ENCODE measurements around the gene PLEK.
"Not testable (repeated sequence)": the region's sequence is repeated elsewhere in the genome, so short reads cannot be mapped to it uniquely, and the experiment has no call there.

PLEK gene

GRCh38 chr2:68356599-68357239, 8.4 kb upstream of the PLEK start:
- DNase-seq: no peak

- peak; percentile 25 for DNase-seq
Observed at GRCh38 chr2:68357605-68358337, 7.3 kb upstream of the PLEK start.

- no peak for DNase-seq
Observed at GRCh38 chr2:68359889-68360288, 5.2 kb upstream of the PLEK start.

DNA sequence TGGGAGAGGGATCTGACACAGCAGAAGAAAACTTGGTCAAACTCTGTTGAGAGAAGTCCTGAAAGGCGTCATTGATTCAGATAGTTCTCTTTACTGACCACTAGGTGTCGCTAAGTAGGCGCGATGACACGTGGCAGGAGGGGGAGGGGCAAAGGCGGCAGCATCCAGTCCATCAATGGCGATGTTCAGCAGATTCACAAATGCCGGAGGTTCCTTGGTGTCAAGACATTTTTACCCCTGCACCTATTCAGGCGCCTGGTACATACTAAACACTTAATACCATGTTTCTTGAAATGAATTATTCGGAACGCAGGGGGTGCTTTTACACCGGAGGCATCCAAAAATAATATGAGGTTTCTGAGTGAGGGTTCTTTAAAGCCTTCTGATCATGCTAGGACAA, 3.0 kb upstream of the PLEK start:
- no peak for DNase-seq

DNA sequence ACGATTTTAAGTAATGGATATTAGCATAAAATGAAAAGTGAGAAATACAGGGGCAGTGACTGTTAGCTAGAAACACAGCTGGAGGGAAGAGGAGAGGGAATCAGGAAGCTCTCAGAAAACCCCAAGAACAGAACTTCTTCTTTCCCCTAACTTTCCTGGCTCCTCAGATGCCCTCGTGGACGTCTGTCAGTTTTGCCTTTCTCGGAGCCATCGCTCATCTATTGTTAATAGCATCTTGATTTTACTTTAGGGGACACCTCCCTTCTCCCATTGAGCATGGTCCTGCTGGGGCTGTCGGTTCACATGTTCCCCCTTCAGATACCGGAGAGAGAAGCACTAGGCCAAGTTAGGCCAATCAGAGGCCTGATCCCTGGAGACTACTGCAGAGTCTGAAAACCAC, 2.3 kb upstream of the PLEK start:
- DNase-seq: no peak

- no peak for DNase-seq
Observed at GRCh38 chr2:68363721-68364120, 1.4 kb upstream of the PLEK start.

GRCh38 chr2:68366083-68366560, 1.0 kb downstream of the PLEK start:
- DNase-seq: no peak

DNA sequence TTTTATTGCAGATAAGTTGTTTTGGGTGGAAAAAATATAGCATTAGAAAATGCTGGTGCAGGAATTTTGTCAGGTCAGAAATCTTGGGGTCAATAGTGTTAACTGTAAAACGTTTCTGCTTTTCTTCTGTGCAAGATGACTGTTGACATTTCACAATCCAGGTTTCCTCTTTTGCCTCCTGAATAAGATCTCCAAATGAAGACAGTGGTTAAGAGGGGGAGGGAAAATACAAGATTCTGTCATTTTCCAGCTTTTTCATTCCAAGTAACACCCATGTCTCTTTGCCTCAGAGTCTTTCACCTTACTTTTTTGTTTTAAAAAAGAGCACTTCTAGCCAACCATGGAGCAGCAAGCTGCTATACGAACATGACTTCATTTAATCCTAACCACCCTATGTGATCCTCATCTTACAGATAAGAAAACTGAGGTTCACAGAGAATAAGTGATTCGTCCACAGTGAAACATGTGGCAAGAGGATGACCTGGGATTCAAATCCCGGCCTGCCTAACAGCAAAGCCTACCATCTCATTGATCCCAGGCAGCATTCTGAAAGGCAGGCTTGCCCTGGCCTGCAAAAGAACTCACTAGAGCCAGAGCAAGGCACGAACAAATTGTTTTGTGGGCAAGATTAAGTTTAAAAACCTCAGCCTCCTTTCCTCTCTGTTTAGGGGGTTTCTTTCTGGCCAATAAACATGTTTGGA, 3.0 kb downstream of the PLEK start:
- DNase-seq: no peak

GRCh38 chr2:68368654-68369336, 3.7 kb downstream of the PLEK start:
- no peak for DNase-seq

DNA sequence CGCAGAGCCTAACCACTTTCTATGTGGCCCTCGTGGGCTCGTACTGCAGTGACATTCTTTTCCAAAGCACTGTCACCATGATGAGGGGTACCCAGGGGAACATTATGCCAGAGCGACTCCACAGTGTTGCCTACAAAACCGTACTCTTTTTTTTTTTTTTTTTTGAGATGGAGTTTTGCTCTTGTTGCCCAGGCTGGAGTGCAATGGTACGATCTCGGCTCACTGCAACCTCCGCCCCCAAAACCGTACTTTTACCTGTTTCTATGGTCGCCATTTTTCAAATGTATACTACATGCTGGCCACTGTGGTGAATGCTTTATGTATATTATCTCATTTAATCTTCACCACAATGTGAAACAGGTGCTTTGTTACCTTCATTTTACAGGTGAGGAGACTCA, 4.3 kb downstream of the PLEK start:
- DNase-seq: no peak

DNA sequence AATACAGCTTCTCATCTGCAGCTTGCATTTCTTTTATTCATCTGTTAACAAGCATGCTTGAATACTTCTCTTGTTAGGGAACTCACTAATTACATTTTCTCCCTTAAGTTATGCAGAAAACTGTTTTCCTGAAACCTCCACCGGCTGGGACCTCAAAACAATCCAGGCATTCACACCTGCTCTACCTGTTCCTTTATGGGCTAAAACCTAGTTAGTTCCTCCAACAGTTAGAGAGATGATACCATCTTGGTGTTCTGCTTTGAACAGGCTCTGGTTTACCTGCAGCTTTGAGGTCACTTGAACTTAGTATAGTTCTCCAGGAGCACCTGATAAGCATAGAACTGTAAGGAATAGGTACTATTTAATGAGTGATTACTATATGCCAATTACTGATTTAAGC, 6.1 kb downstream of the PLEK start:
- DNase-seq: no peak

- DNase-seq: no peak
Observed at GRCh38 chr2:68371581-68371980, 6.5 kb downstream of the PLEK start.

GRCh38 chr2:68372485-68372884, 7.4 kb downstream of the PLEK start:
- no peak for DNase-seq

- DNase-seq: no peak
Observed at GRCh38 chr2:68374184-68374583, 9.1 kb downstream of the PLEK start.

GRCh38 chr2:68375582-68375981, 10.5 kb downstream of the PLEK start:
- no peak for DNase-seq

DNA sequence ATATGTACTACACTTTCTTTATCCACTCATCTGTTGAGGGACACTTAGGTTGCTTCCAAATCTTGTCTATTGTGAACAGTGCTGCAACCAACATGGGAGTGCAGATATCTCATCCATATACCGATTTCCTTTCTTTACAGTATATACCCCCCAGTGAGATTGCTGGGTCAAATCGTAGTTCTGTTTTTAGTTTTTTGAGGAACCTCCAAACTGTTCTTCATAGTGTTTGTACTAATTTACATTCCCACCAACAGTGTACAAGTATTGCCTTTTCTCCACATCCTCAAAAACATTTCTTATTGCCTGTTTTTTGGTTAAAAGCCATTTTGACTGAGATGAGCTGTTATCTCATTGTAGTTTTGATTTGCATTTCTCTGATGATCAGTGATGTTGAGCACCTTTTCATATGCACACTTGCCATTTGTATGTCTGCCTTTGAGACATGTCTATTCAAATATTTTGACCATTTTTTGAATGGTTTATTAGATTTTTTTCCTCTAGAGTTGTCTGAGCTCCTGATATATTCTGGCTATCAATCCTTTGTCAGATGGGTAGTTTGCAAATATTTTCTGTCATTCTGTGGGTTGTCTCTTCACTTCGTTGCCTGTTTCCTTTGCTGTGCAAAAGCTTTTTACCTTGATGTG, 12.2 kb downstream of the PLEK start:
- no peak for DNase-seq

DNA sequence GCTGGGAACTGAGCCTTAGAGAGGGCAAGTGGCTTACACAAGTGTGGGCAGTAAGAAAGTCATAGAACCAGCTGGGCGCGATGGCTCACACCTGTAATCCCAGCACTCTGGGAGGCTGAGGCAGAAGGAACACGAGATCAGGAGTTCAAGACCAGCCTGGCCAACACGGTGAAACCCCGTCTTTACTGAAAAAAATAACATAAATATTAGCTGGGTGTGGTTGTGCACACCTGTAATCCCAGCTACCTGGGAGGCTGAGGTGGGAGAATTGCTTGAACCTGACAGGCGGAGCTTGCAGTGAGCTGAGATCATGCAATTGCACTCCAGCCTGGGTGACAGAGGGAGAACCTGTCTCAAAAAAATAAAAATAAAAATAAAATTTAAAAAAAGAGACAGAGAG, 13.7 kb downstream of the PLEK start:
- DNase-seq: not testable (repeated sequence)

- no peak for DNase-seq
Observed at GRCh38 chr2:68379184-68379708, 14.2 kb downstream of the PLEK start.

DNA sequence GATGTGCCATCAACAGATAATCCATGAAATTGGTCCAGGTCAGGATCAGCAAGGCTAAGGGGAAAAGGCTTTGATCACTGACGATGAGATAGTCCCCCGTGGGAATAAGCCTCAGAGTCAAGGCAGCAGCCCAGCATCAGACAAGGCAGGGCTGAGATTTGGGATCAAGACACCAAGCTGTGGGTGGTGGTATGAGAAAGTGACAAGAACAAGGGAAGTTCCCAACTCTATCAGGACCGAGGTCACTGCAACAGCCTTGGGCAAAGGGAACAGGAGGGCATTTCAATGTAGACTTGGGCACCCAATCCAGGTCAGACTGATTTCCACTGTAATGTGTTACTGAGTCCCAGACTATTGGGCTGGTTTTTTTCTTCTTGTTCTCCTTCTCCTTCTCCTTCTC, 18.7 kb downstream of the PLEK start:
- no peak for DNase-seq

DNA sequence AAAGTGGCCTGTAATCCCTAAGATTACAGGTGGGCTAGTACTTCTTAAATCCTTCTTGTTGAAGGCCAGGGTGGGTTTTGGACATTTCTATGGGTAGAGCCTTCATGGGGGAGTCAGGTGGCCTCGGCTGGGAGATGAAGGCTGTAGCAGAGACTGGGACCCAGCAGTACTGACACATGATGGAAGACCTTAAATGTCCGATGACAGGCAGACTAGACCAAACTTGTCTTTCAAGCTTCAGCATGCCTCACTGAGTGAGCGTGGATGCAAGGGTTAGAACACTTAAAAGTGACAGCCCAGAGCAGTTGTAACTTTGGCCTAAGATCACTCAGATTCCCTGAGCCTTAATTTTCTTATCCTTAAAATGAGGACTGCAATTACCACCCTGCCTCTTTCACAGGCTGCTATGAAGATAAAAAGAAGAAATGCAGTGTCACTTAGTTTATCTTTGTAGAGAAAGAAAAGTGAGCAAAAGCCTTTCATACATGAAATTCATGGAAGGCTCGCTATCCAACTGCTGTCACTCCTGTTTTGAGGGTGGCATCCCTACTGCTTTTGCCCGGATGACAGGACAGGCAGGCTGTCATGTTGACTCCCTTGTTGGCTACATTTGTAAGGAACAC, 19.5 kb downstream of the PLEK start:
- no peak for DNase-seq

GRCh38 chr2:68385220-68385906, 20.3 kb downstream of the PLEK start:
- DNase-seq: no peak

DNA sequence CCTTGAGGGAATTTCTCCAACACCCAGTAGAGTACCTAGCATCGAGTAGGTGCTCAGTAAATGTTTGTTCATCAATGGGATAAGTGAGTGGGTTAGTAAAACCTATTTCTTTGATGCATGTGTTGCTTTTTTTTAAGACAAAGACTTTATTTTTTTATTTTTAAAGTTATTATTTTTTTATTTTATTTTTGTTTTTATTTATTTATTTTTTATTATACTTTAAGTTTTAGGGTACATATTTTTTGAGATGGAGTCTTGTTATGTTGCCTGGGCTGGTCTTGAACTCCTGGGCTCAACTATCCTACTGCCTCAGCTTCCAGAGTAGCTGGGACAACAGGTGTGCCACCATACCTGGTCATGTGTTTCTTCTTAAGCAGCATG, 20.8 kb downstream of the PLEK start:
- DNase-seq: no peak
